ENCODE results near the gene USH1G.

The USH1G gene

DNA sequence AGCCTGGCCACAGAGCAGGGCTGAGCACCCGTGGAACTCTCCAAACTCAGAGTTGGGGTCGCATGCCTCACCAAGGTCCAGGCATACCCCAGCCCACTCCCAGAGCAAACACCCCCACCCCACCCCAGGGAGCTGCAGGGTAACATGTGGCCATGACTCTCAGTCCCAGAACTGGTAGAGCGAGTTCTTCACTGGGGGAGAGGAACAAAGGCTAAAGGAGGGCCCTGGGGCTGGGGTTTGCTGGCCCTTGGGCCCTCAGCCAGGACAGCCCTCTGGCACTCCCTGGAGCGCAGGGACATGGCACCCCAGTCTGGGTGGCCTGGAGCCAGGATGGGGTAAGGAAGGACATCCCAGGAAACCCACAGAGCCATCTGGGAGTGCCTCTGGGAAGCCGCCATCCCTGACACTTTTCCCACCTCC lies 45.3 kb upstream of the USH1G start:
- TF ChIP-seq, protein P1, sequence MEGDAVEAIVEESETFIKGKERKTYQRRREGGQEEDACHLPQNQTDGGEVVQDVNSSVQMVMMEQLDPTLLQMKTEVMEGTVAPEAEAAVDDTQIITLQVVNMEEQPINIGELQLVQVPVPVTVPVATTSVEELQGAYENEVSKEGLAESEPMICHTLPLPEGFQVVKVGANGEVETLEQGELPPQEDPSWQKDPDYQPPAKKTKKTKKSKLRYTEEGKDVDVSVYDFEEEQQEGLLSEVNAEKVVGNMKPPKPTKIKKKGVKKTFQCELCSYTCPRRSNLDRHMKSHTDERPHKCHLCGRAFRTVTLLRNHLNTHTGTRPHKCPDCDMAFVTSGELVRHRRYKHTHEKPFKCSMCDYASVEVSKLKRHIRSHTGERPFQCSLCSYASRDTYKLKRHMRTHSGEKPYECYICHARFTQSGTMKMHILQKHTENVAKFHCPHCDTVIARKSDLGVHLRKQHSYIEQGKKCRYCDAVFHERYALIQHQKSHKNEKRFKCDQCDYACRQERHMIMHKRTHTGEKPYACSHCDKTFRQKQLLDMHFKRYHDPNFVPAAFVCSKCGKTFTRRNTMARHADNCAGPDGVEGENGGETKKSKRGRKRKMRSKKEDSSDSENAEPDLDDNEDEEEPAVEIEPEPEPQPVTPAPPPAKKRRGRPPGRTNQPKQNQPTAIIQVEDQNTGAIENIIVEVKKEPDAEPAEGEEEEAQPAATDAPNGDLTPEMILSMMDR (IDR thresholded peaks at IDR 0.05; ENCODE audit: control insufficient read depth, extremely low read depth, insufficient read depth) = no peak
- peak; percentile 52 for DNase-seq (ENCODE audit: low read depth)
- H3K4me3 ChIP-seq (ENCODE audit: low read depth, low read length) = no peak overlapping the region

DNA sequence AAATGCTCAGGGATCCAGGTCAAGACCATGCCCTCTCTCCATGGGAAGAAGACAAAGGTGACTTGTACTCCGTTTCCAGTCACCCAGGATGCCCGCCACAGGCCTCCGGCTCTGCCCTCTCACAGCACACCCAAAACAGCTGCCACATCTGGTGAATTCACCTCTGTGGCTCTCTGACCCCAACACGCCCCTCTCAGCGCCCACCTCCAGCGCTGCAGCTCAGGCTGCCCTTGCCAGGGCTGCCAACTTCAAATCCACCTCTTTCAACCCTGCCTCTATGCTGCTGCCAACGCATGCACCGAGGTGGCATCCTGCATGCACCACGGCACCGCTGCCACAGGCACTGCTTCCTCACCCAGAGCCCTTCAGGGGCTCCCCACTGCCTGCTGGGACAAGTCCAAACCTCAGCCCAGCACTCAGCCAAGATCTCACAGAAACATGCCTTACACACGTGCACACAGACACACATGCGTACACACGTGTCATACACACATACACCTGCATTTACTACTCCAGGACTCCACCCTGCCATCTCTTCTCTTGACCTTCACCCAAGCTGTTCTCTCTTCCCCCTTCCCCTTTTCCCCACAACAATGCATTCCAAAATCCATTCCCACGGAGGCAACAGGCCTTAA lies 42.0 kb upstream of the USH1G start:
- TF ChIP-seq, protein P1 (IDR thresholded peaks at IDR 0.05; ENCODE audit: control insufficient read depth, extremely low read depth, insufficient read depth) = no peak
- no peak for DNase-seq (ENCODE audit: low read depth)
- H3K4me3 ChIP-seq (ENCODE audit: low read depth, low read length) = no peak overlapping the region

DNA sequence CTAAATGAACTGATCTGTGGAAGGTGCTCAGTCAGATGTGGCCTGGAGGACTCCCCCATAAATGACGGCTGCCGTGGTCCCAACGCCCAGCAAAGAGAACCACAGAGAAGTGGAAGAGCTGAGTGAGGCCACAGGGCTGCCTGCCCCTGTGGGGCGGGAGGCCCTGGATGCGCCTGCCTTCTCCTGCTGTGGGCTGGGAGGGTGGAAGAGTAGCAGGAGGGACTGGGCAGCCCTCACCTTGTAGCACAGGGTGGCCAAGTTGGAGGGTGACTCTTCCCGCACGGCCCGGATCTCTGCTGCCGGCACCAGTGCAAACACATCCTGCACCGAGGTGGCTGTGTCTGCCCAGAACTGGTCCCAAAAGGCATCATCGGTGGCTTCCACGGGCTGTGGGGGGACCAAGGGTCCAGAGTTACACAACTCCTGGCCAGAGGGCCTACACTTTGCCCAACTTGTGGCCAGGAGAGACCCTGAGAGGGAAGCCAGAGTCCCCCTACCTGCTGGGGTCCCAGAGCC lies 41.2 kb upstream of the USH1G start:
- DNase-seq (ENCODE audit: low read depth) = no peak
- TF ChIP-seq, protein P1 (IDR thresholded peaks at IDR 0.05; ENCODE audit: control insufficient read depth, extremely low read depth, insufficient read depth) = no peak
- H3K4me3 ChIP-seq (ENCODE audit: low read depth, low read length) = no peak overlapping the region

DNA sequence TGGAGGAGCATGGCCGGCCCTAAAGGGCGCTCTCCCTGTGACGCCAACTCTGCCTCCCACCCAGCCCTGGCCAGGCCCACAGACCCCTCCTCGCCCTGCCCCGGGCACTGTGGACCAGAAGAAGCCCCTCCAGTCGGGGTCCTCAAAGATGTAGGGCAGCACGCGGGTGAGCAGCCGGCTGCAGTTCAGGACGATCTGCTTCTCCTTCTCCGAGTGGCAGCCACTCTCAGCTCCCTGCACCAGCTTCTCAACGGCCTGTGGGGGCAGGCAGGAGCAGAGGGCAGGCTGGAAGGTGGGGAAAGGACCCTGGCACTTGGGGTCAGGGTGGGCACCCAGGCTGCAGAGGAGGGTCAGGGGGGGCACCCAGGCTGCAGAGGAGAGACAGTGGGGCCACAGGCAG lies 40.6 kb upstream of the USH1G start:
- TF ChIP-seq, protein P1 (IDR thresholded peaks at IDR 0.05; ENCODE audit: control insufficient read depth, extremely low read depth, insufficient read depth) = no peak
- H3K4me3 ChIP-seq (ENCODE audit: low read depth, low read length) = no peak overlapping the region
- DNase-seq (ENCODE audit: low read depth) = no peak

DNA sequence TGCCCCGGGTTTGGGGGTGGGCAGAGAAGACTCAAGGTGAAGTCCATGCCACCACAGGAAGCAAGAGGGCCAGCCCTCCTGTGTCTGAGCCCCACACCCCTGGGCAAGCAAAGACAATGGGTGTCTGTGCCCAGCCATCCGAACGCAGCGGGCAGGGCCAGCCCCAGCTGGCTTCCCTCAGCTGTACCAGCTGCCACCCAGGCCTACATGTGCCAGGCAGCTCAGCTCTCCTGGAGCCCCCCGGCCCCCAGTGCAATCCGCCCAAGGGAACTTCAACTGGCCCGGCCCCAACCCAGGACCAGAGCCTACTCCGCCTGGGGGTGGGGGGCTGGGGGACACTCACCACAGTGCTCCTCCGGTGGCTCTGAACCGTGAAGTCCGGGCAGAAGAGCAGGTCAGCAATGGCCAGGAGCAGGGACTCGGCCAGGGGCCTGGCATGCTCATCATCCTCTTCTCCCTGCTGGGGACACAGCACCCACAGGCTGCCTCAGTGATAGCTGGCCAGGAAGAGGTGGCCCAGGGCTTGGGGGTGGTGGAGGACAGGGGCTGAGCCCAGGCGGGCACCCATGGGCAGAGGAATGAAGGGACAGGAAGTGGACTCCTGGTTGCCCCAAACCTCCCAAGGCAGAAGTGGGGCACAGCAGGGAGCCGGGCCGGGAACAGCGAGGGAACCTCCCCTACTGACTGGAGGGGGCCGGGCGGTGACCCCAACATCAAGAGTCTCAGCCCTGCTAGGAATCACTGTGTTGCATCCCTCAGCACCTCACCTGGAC lies 39.8 kb upstream of the USH1G start:
- DNase-seq (ENCODE audit: low read depth) = no peak
- TF ChIP-seq, protein P1 (IDR thresholded peaks at IDR 0.05; ENCODE audit: control insufficient read depth, extremely low read depth, insufficient read depth) = no peak
- no peak overlapping the region for H3K4me3 ChIP-seq (ENCODE audit: low read depth, low read length)

DNA sequence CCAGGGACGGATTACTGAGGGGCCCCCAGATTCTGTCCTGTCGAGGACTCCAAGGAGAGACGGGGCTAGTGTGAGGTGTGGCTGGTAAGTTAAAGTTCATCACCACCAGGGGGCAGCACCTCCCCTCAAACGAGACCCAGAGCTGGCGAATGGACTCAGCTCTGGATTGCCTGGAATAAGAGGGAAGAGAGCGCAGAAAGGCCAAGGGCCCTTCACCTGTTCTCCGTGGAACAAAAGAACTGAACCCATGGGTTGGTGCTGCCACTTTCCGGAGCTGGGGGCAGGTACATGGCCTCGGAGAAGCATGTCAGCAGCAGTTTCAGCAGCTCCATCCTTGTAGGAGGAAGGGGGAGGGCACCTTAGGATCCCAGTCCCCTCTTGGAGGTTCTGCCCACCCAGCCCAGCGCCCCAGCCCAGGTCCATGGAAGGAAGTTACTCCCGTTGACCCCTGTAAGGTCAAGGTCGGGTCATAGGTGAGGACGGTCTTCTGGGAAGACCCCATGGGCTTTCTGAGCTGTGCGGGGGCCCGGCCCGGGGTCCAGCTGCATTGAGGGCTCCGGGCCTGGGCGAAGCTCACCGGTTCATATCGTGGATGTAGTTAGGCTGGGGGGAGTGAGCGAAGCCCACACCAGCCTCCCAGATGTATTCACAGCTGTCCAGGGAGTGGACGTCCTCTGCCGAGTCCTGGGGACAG lies 38.7 kb upstream of the USH1G start:
- TF ChIP-seq, protein P1 (IDR thresholded peaks at IDR 0.05; ENCODE audit: control insufficient read depth, extremely low read depth, insufficient read depth) = peak; percentile 75
- DNase-seq (ENCODE audit: low read depth) = peak; percentile 56
- H3K4me3 ChIP-seq (ENCODE audit: low read depth, low read length) = no peak overlapping the region
